ENCODE results near the gene TMA7. TPM values are rescaled to one million over a fixed set of nuclear protein-coding genes. Genes with fewer than 3 reads are reported as not detected.

Gene TMA7
- polyA plus RNA-seq, 1 experiment: 53.8 TPM

DNA sequence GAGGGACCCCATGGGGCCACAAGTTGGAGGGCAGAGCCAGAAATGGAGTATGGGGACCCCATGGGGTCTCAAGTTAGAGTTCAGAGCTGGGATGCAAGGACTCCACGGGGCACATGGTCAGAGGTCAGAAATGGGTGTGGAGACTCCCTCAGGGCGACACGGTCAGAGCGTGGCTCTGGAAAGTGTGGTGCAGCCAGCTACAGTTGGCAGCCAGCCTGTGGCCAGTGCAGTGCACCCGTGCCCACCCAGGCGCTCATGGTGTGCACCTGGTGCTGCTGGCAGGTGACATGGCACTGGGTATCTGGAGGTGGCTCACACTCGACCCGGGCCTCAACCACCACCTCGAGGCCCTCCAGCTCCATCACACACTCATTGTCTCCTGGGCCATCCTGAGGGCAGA lies 21.4 kb upstream of the TMA7 start:
- peaks cover 27% of the 10 kb centered on the region for H3K36me3 ChIP-seq (ENCODE audit: control insufficient read depth, insufficient read depth, low read length)
- CTCF ChIA-PET: interaction anchor here (1.0 to 1.2 kb wide), 2 partner anchors 18 to 122 kb away, joined by 3 to 5 read pairs; no protein-coding TSS in a partner anchor
- no peak for DNase-seq (ENCODE audit: low read depth)
- H3K27me3 ChIP-seq (ENCODE audit: control insufficient read depth, insufficient read depth, low read length): no peaks in the 10 kb centered on the region
- TF ChIP-seq, protein P1, sequence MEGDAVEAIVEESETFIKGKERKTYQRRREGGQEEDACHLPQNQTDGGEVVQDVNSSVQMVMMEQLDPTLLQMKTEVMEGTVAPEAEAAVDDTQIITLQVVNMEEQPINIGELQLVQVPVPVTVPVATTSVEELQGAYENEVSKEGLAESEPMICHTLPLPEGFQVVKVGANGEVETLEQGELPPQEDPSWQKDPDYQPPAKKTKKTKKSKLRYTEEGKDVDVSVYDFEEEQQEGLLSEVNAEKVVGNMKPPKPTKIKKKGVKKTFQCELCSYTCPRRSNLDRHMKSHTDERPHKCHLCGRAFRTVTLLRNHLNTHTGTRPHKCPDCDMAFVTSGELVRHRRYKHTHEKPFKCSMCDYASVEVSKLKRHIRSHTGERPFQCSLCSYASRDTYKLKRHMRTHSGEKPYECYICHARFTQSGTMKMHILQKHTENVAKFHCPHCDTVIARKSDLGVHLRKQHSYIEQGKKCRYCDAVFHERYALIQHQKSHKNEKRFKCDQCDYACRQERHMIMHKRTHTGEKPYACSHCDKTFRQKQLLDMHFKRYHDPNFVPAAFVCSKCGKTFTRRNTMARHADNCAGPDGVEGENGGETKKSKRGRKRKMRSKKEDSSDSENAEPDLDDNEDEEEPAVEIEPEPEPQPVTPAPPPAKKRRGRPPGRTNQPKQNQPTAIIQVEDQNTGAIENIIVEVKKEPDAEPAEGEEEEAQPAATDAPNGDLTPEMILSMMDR (IDR thresholded peaks at IDR 0.05; ENCODE audit: insufficient read depth, low read depth, low read length): no peak
- POLR2A ChIA-PET: no interaction called here
- no peak overlapping the region for H3K4me3 ChIP-seq (ENCODE audit: low read depth, low read length)

- CTCF ChIA-PET: interaction anchor here (1.0 to 1.2 kb wide), 2 partner anchors 18 to 122 kb away, joined by 3 to 5 read pairs; no protein-coding TSS in a partner anchor
- TF ChIP-seq, protein P1 (IDR thresholded peaks at IDR 0.05; ENCODE audit: insufficient read depth, low read depth, low read length): no peak
- H3K36me3 ChIP-seq (ENCODE audit: control insufficient read depth, insufficient read depth, low read length): peaks cover 28% of the 10 kb centered on the region
- H3K4me3 ChIP-seq (ENCODE audit: low read depth, low read length): no peak overlapping the region
- no peak for DNase-seq (ENCODE audit: low read depth)
- H3K27me3 ChIP-seq (ENCODE audit: control insufficient read depth, insufficient read depth, low read length): no peaks in the 10 kb centered on the region
- POLR2A ChIA-PET: no interaction called here
These were observed 20.9 kb upstream of the TMA7 start for GRCh38 chr3:48419149-48419548.

- Histone ChIP-seq H3K4me3 (ENCODE audit: low read depth, low read length) (no peak overlapping the region), H3K27me3 (ENCODE audit: control insufficient read depth, insufficient read depth, low read length) (no peaks in the 10 kb centered on the region), H3K36me3 (ENCODE audit: control insufficient read depth, insufficient read depth, low read length) (peaks cover 28% of the 10 kb centered on the region)
- ChIA-PET POLR2A (no interaction called here), CTCF (interaction anchor here (1.0 to 1.2 kb wide), 2 partner anchors 19 to 121 kb away, joined by 3 to 5 read pairs; no protein-coding TSS in a partner anchor)
- no peak for DNase-seq (ENCODE audit: low read depth)
- TF ChIP-seq, protein P1 (IDR thresholded peaks at IDR 0.05; ENCODE audit: insufficient read depth, low read depth, low read length): no peak
These were observed 20.5 kb upstream of the TMA7 start for GRCh38 chr3:48419597-48419996.

DNA sequence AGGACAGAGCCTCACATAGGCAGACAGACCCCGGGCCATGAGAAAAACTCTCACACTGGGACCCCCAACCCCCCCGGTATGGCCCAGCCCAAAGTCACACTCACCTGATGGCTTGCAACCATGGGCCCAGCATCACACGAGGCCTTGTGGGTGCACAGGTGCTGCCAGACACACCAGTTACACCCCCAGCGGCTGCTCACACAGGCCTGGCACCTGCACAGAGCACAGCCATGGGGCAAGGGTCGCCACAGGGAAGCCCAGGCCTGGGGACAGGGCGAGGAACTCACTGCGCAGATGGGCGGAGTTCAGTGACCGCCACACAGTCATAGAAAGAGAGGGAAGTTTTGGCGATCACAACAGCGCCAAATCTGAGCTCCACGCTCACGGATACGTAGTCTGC lies 19.5 kb upstream of the TMA7 start:
- H3K36me3 ChIP-seq (ENCODE audit: control insufficient read depth, insufficient read depth, low read length): peaks cover 19% of the 10 kb centered on the region
- ChIA-PET CTCF (interaction anchor here (0.5 to 1.2 kb wide), 2 partner anchors 13 to 20 kb away, joined by 3 to 5 read pairs; no protein-coding TSS in a partner anchor), POLR2A (no interaction called here)
- no peak overlapping the region for H3K4me3 ChIP-seq (ENCODE audit: low read depth, low read length)
- TF ChIP-seq, protein P1 (IDR thresholded peaks at IDR 0.05; ENCODE audit: insufficient read depth, low read depth, low read length): no peak
- no peak for DNase-seq (ENCODE audit: low read depth)
- H3K27me3 ChIP-seq (ENCODE audit: control insufficient read depth, insufficient read depth, low read length): no peaks in the 10 kb centered on the region

GRCh38 chr3:48422272-48422671 lies 17.8 kb upstream of the TMA7 start:
- no peak for DNase-seq (ENCODE audit: low read depth)
- Histone ChIP-seq H3K4me3 (ENCODE audit: low read depth, low read length) (no peak overlapping the region), H3K36me3 (ENCODE audit: control insufficient read depth, insufficient read depth, low read length) (peaks cover 13% of the 10 kb centered on the region), H3K27me3 (ENCODE audit: control insufficient read depth, insufficient read depth, low read length) (no peaks in the 10 kb centered on the region)
- ChIA-PET CTCF (interaction anchor here (1.0 to 8.1 kb wide), 4 partner anchors 14 to 22 kb away, joined by 3 to 55 read pairs (median 4); partner anchors contain the start of genes CCDC51 and TMA7), POLR2A (no interaction called here)
- TF ChIP-seq, protein P1 (IDR thresholded peaks at IDR 0.05; ENCODE audit: insufficient read depth, low read depth, low read length): no peak

Measured in BJ (cell line).